Uterus (tissue), 2 donors: ENCODE measurements around the gene CELA2B.

Experiments used
- CTCF ChIP-seq, 4 experiments: fragments of 200-600 bp in 2 of 4; fragments of 450-650 bp in 2 of 4; sonication (generic) in 2 of 4; IDR thresholded peaks; one replicate each; pipeline ENCODE4 v1.5.1; 2016 to 2019; ENCODE audit warnings: antibody characterized with exemption in 4 of 4, mild to moderate bottlenecking in 2 of 4, moderate library complexity in 1 of 4
- POLR2A ChIP-seq, 2 donors: fragments of 450-650 bp; IDR thresholded peaks; one replicate each; pipeline ENCODE4 v1.6.1; 2016; ENCODE audit warnings: antibody characterized with exemption in 2 of 2, mild to moderate bottlenecking in 1 of 2, moderate library complexity in 1 of 2

- TF ChIP-seq CTCF (IDR thresholded peaks at IDR 0.05), result no peak
- TF ChIP-seq POLR2A (IDR thresholded peaks at IDR 0.05), result peak in 1 of 2 donors; percentile 28
These were observed 49.4 kb downstream of the CELA2B start for GRCh38 chr1:15525050-15526020.
